Activated T-cell treated with anti-CD3 and anti-CD28 coated beads for 4 hours (primary cell): ENCODE measurements around the gene MIB2.
A peak's percentile ranks its signal among the peaks of the same experiment; 100 is the strongest.
"Not testable (repeated sequence)": the region's sequence is repeated elsewhere in the genome, so short reads cannot be mapped to it uniquely, and the experiment has no call there.

Source experiments
- DNase-seq: peaks from one replicate; pipeline ENCODE4 v3.0.0-alpha.2; 2020

MIB2 gene

GRCh38 chr1:1628754-1629429 is 13.6 kb downstream of the MIB2 start:
- DNase-seq, result no peak

DNA sequence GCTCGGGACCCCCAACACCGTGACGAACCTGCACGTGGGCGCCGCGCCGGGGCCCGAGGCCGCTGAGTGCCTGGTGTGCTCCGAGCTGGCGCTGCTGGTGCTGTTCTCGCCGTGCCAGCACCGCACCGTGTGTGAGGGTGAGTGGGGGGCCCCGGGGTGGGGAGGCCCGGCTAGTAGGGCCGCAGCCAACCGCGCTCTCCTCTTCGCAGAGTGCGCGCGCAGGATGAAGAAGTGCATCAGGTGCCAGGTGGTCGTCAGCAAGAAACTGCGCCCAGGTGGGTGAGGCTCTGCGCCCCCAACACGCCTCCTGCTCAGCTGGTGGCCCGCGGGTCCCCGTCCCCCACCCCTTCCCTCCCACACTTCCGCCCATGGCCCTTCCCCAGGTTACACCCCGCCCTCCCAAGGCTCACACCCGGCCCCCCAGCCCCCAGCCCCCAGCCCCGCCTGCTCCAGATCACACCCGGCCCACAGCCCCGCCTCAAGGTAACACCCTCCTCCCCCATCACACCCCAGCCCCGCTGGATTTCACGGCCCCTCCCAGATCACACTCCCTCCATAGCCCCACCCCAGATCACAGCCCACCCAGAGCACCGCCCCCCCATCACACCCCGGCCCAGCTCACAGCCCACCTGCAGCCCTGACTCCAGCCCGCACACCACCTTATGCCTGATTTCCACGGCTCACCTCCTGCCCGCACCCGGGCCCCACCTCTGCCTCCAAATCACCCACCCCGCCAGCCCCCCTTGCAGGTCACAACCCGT is 14.3 kb downstream of the MIB2 start:
- peak; percentile 71 for DNase-seq

DNA sequence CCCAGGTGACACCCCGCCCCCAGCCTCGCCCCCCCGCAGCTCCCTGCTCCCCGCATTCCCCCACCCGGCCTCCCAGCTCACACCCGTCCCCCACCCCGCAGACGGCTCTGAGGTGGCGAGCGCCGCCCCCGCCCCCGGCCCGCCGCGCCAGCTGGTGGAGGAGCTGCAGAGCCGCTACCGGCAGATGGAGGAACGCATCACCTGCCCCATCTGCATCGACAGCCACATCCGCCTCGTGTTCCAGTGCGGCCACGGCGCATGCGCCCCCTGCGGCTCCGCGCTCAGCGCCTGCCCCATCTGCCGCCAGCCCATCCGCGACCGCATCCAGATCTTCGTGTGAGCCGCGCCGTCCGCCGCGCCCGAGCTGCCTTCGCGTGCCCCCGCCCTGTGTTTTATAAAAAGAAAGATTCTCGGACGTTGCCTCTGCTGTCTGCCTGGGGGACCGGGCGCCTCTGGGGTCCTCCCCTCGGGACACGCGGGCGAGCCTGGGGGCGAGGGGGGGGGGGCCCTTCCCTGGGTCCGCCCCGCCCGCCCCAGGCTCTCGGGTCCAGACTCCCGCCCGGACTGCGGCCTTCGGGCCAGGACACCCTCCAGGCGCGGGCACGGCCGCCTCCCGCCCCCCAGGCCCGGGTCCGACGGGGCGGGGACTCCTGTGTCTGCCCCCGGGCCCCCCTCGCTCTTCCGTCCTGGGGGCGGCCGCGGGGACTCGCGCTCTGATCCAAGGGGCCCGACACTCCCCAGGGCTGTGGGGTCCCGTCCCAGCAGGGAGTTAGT is 15.1 kb downstream of the MIB2 start:
- peak; percentile 85 for DNase-seq

DNA sequence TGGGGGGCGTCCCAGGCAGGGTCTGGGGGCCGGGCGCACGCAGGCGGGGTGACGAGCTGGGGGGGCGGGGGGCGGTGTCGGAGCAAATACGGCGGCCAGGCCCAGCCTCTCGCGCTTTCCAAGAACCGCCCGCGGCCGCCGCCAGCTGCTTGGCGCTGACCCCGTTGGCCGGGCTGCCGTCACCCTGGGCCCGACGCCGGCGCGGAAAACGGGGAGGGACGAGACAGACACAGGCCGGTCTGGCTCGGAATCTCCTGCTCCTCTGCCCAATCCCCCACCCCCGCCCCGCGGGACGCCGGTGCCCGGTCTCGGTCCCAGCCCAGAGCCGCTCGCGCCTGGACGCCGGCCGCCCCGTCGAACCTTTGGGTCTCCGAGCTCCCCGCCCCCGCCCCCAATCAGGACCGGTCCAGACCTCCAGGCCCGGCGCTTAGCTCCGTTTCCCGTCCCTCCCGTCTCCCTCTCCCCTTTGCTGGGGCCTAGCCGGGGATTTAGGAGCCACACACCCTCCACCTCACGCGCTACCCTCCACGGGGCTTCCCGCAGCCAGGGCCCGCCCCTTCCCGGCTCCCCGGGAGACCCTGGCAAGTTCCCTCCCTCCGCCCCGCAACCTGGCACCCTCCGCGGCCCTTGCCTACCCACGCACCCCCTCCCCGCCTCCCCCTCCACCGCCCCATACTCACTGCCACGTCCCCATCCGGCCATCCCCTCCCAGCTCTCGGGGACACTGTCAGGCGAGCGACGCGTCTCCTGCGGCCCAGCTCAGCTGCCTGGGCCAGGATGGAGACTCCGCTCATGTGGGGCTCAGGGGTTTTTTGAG is 15.9 kb downstream of the MIB2 start:
- DNase-seq, result peak; percentile 18

GRCh38 chr1:1631782-1632420 is 16.6 kb downstream of the MIB2 start, which contains the start of gene MMP23B:
Gene MMP23B, plus strand, starts transcription at chr1:1632173. Its CDS starts 46 bp downstream, at chr1:1632219.
- no peak for DNase-seq

- not testable (repeated sequence) for DNase-seq
Measured at GRCh38 chr1:1633409-1633808, 18.1 kb downstream of the MIB2 start.

GRCh38 chr1:1634613-1635012 is 19.3 kb downstream of the MIB2 start:
- not testable (repeated sequence) for DNase-seq

- not testable (repeated sequence) for DNase-seq
Measured at GRCh38 chr1:1636621-1637478, 21.6 kb downstream of the MIB2 start.

DNA sequence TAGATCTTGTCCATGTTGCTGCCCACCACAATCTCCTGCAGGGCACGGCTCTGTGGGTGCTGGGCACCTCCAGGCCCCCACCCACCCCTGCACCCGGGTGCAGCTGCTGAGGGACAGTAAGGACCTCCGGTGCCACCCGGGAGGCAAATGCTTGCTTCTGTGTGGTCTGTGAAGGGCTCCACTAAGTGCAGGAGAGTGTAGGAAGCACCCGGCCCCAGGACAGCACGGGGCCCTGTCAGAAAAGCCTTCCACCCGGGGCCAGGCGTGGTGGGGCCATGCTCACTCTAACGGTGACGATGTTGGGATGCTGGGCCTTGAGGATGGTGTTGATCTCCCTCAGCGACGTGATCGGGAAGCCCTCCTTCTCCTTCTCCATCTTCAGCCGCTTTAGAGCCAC is 22.2 kb downstream of the MIB2 start:
- not testable (repeated sequence) for DNase-seq

DNA sequence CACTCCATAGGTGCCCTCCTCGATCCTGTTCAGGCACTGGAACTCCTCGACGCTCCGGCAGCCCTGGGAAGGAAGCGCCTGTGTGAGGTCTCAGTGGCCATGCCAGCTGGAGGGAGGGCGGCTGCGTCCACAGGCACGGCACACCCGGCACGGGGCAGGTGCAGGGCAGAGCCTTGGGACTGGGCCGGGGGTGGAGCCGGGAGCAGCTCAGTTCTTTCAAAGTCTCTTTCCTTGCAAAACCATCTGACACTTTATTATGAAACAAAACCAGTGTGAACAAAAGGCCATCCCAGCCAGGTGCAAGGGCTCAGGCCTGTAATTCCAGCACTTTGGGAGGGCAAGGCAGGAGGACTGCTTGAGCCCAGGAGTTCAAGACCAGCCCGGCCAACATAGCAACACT is 23.2 kb downstream of the MIB2 start:
- DNase-seq, result not testable (repeated sequence)

- DNase-seq, result not testable (repeated sequence)
Measured at GRCh38 chr1:1639368-1639767, 24.1 kb downstream of the MIB2 start.

DNA sequence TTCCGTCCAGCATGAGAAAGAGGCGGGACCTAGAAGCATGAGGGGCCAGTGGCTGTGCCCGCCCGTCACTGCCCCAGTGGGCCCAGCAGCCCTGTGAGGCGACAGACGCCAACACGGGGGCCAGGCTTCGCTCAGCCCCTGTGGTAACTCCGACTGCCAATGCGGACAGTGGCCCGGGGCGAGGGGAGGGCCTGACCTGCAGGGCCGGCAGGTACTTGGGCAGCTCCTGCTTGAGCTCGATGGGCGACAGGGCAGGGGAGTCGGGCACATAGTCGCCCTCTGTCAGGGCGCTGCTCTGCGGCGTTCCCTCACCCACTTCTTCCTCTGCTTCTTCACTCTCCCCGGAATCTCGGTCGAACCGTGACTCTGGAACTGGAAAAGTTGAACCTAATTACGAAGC is 24.8 kb downstream of the MIB2 start:
- DNase-seq, result not testable (repeated sequence)

GRCh38 chr1:1640711-1641461 is 25.6 kb downstream of the MIB2 start:
- not testable (repeated sequence) for DNase-seq

DNA sequence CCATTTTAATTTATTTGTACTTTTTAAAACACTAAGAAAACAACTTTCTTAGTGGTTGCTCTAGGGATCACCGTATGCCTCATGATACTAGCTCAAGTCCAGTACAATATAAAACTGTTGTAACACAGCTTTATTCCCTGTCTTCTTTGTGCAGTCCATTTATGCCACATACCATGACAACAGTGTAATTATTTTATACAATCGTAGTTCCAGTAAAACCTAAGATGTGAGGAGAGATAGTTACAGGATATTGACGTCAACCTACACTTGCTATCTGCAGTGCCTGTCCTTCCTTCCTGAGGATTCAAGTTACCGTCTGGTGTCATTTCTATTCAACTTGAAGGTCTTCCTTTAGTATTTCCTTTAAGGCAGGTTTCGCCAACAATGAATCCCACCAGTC is 31.0 kb downstream of the MIB2 start:
- not testable (repeated sequence) for DNase-seq

- DNase-seq, result not testable (repeated sequence)
Measured at GRCh38 chr1:1647567-1648241, 32.4 kb downstream of the MIB2 start.

- not testable (repeated sequence) for DNase-seq
Measured at GRCh38 chr1:1648265-1648664, 33.0 kb downstream of the MIB2 start.

DNA sequence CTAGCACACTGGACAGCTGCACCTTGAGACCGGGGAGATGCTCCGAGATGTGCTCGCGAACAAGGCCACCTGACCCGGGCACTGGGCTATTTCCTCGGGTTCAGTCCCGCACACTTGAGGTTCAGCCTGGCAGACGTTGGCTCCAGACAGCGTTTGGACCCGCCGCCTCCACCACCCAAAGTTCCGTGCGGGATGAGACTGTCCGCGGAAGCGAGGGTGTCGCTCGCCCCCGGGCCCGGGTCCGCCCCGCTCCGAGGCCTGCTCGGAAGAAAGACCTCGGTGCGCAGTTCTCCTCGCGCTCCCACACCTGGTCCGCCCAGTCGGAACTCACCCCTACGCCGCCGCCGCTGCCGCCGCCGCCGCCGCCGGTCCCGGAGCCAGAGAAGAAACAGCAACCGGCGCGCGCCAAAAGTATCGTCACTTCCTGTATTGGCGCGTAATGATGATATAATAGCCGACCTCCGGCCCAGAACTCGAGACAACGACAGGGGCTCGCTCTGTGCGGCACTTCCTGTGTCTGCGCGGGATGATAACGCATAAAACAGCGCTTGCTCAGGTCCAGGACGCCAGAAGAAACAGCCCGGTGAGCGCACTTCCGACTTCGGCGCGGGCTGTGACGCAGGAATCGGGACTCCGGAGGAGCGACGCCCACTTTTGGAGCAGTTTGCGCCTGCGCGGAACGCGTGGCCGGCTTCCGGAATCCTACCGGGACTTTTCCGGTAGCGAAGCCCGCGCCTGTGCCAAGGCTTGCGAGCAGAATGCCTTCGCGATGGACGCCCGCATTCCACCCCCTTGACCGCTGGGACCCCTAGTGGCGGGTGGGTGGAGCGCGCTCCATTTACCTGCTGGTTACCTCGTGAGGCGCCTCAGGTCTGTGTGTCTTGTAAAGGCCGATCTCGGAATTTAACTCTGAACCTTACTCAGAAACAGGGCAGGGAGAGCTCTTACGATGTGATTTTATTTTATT is 43.6 kb downstream of the MIB2 start, which contains the start of gene CDK11B:
Gene CDK11B (minus strand): TSS at position 422 of the 967 bp plus-strand sequence. CDS start 1,519 bp downstream, outside the sequence.
- DNase-seq, result peak; percentile 97

GRCh38 chr1:1662392-1662791 is 47.1 kb downstream of the MIB2 start:
- not testable (repeated sequence) for DNase-seq
